GM18907 (cell line): ENCODE results near the gene ARHGAP31.
A peak's percentile ranks its signal among the peaks of the same experiment; 100 is the strongest.
"Not testable (repeated sequence)": the region's sequence is repeated elsewhere in the genome, so short reads cannot be mapped to it uniquely, and the experiment has no call there.

Experiments used
- ATAC-seq: cut with Tn5 transposase; IDR thresholded peaks from one replicate; pipeline ENCODE4 v1.9.1; 2021; ENCODE audit warnings: mild to moderate bottlenecking, moderate library complexity; ENCODE audit not compliant: unreplicated experiment

Gene ARHGAP31

DNA sequence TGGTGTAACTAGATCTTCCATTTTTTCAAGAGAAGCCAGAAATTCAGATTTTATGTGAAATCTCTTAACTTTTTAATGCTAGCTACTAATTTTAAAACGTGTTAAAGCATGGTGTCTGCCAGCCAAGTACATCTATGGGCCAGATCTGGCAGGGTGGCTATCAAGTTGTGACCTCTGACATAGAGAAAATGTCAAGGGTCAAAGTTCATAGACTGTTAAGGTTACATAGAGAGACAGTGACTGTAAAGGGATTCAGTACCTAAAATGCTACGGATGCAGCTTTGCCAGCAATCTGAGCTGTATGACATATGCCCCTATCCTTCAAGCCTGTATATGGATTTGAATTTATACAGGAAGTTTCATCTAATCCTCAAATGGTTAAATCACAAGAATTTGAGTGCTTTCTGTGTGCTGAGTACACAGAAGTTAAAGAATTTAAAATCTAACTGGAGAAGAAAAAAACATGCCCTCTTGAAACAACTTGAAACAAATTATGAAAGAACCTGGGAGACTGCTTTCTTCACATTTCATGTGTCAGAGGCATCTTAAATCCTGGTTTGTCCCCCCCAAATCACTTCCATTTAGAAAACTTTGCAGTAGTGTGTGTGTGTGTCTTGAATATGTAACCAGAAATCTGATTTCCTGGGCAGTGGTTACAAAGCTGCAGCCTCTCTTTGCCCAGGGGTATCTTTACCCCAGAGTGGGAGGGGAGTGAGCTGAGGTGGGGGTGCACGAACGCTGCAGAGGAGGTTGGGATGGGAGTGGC lies 895 bp upstream of the ARHGAP31 start:
- ATAC-seq = no peak

DNA sequence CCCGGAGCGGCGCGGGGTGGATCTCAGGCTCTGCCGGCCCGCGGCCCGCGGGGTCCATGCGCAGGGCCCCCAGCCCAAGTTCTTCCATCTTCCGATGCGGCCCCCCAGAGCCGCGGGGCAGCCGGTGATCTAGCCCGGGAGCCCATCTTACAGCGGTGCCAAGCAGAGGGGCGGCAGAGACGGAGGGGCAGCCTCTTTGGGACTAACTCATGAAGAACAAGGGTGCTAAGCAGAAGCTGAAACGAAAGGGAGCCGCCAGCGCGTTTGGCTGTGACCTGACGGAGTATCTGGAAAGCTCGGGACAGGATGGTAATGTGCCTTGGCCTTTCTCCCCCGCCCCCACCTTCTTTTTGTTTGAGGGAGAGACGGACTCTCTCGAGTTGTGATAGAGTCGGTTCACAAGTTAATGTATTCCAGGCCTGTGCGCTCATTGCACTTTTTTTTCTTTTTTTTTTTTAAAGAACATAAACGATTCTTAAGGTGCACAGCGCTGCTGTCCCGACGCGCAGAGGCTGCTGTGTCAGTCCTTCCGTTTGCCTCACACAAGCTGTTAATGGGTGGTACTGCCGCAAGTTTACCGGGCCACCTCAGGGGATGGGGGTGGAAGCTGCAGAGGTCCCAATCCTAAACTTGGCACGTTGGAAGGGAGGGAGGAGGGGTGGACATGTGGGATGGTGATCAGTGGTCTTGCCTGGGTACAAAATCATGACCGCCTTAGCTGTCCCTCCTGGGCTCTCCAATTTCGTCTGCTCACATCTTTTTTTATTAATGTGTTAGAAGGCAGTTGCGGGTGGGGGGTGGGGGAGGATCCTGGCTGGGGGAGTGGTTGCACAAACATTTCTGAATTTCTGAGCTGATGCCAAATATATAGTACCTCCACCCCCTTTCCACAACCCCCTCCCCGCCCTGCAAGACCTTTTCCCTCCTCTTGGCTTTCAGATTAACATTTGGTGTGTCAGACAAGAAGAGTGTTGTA lies 801 bp downstream of the ARHGAP31 start:
- peak; percentile 31 for ATAC-seq

DNA sequence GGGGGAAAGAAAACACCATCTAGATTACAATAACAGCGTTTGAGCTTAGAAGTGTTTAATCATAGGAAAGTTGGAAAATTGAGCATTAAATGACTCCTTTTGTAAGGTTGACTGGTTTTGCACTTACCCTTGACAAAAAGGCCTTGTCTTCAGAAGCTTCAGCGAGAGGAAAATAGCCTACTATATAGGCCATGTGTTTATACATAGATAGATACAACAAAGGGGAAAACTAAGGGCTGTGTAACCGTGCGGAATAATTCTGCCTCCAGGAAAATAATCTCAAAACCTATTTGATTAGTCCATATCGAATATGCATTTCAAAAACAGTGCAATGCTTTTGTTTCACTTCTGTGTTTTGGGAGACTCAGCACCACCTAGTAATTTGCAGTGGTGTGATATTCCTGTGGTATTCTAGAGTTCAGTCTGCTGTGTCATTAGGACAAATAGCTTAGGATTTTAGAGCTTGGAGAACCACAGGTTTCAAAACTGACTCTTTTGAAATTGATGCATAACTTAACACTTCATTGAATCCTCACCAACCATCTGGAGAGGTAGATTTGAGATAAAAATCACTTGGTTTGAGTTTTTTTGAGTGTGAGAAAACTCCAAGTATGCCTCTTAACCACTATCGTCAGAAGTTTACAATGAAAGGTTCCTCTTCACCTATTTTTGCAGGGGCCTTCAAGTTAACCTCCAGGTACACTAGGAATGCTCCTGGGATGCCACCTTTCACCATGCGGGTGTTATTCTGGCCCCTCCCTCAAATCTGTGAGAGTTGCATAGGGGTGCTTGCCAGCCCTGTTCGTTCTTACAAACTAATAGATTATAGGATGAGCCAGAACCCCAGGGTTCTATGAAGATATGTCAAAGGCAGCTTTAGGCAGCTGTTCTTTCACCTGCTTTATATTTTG lies 1.9 kb downstream of the ARHGAP31 start:
- ATAC-seq = no peak

- no peak for ATAC-seq
Measured at GRCh38 chr3:119296727-119297122, 2.5 kb downstream of the ARHGAP31 start.

DNA sequence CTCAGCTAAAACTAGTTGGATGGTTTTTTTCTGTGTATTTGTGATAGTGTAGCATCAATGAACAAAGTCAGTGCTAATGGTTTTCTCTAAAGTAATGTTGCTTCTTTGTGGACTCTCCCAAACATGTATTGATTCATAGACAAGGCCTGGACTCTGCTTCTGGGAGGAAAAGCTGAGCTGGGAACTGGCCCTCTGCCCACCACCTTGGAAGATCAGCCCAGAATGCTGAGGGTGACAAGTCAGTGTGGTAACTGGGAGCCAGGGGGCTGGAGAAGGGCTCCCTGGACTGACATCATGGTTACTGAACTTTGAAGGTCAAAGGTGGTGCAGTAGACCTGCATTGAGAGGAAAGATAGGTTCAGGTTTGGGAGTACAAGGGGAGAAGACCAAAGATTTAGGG lies 3.0 kb downstream of the ARHGAP31 start:
- ATAC-seq = no peak

- ATAC-seq = no peak
Measured at GRCh38 chr3:119298565-119298941, 4.4 kb downstream of the ARHGAP31 start.

DNA sequence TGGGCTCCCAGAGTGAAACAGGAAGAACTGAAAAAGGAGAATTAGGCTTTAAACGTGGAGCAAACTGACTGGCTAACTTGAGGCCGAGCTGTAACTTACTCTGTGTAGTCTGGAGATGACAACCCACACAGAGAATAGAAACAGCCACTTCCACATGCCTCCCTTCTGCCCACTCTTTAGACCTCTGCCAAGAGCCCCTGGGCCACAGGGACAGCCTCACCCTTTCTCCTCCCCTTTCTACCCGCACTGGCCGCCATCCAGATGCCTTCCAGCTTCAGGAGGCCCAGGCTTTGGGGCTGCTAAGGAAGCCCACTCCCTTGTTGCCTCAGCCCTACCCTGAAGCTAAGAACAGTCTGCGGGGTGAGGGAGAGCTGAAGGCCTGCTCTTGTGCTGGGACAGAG lies 6.8 kb downstream of the ARHGAP31 start:
- ATAC-seq = no peak

DNA sequence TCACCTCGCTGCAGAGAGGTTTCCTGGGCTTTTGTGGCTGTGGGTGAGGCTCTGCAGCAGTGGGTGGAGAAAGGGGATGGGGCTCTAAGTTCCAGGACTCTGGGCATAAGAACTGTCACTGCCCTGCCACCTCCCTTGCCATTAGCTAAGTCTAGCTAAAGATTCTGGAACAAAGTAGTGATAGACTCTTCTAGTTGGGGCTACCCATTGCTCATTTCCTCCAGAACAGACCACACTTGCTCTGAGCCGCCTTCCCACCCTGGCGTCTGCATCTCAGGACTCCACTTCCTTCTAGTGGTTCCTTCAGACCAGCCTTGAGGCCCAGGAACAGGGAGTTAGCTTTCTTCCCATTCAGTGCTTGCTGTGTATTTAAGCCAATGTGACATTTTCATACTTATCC lies 7.5 kb downstream of the ARHGAP31 start:
- no peak for ATAC-seq

DNA sequence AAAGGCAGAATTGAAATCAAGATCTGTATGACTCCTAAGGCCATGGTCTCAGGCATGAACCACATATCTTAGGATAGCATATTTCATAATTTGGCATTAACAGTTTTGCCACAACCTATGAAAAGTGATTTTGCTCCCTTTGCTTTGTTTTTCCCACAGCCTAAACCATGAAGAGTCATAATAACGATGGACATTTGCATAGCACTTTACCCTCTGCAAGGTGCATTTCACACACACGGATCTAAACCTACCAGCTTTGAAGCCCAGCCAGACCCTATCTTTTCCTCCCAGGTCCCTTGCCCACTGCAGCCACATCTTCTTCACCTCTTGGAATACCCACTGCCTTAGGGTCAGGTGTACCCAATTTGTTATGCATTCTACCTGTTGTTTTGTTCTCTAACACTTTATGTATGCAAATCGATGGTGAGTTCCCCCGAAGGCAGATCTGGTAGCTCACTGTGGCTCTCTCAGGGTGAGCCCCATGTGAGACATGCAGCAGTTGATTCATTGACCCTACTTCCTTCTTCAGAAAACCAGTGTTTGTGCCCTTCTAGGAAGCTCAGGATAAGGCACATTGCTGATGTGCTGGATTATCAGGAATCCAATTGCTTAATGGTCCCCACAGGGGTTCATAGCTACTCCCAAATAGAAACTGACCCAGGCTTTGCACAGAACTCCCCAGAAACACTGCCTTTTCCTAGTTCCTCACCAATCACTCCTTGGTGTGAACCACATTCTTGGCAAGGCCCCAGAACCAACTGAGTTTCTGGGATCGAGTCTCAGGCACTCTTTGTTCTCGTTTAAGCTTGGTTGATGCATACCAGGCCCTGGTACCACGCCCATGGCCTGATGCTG lies 8.7 kb downstream of the ARHGAP31 start:
- peak; percentile 71 for ATAC-seq

DNA sequence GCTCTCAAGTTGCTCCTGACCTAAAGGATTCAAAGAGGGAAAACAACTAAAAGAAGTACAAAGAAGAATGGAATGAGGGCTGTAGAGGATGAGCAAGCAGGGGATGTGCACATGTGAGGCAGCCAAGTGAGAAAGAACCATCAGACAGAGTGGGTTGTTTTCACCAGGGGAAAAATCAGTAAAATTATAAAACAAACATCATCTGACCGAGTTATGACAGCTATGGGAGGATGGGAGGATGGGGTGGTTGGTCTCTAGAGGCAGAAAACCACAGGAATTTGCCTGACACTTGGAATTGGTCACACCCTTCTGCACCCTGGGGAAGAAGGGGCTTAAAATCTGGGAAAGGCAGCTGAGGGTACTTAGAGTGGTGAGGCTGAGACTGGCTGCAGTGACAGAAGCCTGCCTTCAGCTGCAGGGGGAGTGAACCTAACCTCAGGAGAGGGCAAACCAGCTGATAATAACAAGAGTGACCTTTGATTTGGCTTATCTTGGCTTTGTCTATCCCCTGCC lies 10.1 kb downstream of the ARHGAP31 start:
- ATAC-seq = no peak

GRCh38 chr3:119305286-119305685 lies 11.1 kb downstream of the ARHGAP31 start:
- ATAC-seq = no peak

DNA sequence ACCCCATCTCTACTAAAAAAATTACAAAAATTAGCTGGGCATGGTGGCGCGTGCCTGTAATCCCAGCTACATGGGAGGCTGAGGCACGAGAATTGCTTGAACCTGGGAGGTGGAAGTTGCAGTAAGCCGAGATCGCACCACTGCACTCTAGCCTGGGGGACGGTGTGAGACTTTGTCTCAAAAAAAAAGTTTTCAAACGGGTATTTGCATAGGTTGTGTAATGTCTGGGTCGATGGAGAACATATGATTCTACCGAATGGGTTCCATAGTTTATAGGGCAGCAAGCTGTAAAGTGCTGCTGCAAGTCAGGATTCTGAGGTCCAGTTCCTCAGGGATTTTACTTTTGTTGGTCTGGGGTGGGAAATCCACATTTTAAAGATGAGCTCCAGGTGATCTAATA lies 12.2 kb downstream of the ARHGAP31 start:
- ATAC-seq = not testable (repeated sequence)

- no peak for ATAC-seq
Measured at GRCh38 chr3:119308355-119308754, 14.2 kb downstream of the ARHGAP31 start.

DNA sequence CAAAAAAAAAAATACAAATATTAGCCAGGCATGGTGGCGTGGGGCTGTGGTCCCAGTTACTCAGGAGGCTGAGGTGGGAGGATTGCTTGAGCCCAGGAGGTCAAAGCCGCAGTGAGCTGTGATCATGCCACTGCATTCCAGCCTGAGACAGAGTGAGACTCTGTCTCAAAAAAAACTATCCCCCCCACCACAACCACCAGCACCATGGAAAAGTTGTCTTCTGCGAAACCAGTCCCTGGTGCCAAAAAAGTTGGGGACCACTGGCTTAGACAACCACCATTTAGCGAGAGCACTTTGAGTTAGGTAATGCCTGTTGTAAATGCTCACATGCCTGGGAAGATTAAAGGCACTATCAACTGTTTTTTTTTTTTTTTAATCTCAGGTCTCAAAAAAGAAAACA lies 15.4 kb downstream of the ARHGAP31 start:
- no peak for ATAC-seq

DNA sequence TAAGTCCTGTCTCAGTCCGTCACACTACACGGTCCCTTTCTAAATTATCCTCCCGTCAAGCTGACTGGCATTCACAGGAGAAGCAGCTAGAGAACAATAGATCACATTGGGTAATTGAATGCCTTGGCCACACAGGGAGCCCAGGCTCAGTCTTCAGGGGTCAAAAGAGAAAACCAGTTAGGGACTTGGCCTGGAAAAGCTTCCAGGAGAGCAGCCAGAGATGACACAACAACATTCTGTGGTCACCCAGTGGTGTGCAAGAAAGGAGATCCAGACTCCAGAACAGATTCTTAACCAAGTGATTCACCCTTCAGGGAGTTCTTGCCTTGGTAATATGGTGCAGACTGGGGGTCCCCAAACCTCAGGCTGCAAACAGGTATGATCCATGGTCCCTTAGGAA lies 15.9 kb downstream of the ARHGAP31 start:
- no peak for ATAC-seq

GRCh38 chr3:119311081-119311925 lies 17.1 kb downstream of the ARHGAP31 start:
- no peak for ATAC-seq

DNA sequence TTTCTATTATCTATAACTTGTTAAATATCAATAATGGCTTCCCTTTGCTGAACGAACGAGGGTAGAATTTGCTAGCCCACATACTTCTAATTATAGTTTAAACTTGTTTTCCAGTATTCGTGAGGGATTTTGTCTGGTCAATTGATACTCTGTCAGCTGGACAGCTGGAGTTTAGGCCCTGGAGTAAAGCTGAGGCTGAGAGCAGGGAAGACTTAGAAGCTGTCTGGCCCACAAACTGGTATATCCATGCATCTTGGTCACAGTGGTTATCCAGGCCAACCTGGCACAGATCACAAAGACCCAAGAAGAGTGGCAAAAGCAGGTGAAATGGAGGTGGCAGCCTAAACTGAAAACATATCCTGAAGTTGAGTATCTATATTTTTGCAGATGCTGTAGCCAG lies 19.3 kb downstream of the ARHGAP31 start:
- no peak for ATAC-seq

GRCh38 chr3:119314821-119315220 lies 20.6 kb downstream of the ARHGAP31 start:
- ATAC-seq = no peak
